NCI-H2196 treated with DMSO at 0.1 percent for 48 hours (cell line): ENCODE measurements around the gene PDLIM5.

Experiments
- DNase-seq: peaks from one replicate; lab custom pipeline; 2025; ENCODE audit not compliant: unreplicated experiment; lab: John Stamatoyannopoulos, UW

PDLIM5 gene

GRCh38 chr4:94426783-94427182 lies 25.0 kb upstream of the PDLIM5 start:
- no peak for DNase-seq

GRCh38 chr4:94428884-94429283 lies 22.9 kb upstream of the PDLIM5 start:
- DNase-seq: no peak

GRCh38 chr4:94430406-94430805 lies 21.3 kb upstream of the PDLIM5 start:
- DNase-seq: no peak

GRCh38 chr4:94431388-94431787 lies 20.4 kb upstream of the PDLIM5 start:
- no peak for DNase-seq

GRCh38 chr4:94434505-94434904 lies 17.2 kb upstream of the PDLIM5 start:
- no peak for DNase-seq

- no peak for DNase-seq
Measured at GRCh38 chr4:94435874-94436273, 15.9 kb upstream of the PDLIM5 start.

GRCh38 chr4:94436512-94436911 lies 15.2 kb upstream of the PDLIM5 start:
- DNase-seq: no peak

- DNase-seq: no peak
Measured at GRCh38 chr4:94439606-94440005, 12.1 kb upstream of the PDLIM5 start.

- no peak for DNase-seq
Measured at GRCh38 chr4:94441838-94442237, 9.9 kb upstream of the PDLIM5 start.

GRCh38 chr4:94442251-94442650 lies 9.5 kb upstream of the PDLIM5 start:
- DNase-seq: no peak

- DNase-seq: no peak
Measured at GRCh38 chr4:94446386-94446785, 5.4 kb upstream of the PDLIM5 start.

GRCh38 chr4:94447754-94448411 lies 3.9 kb upstream of the PDLIM5 start:
- no peak for DNase-seq

GRCh38 chr4:94448815-94449375 lies 2.8 kb upstream of the PDLIM5 start:
- DNase-seq: no peak

GRCh38 chr4:94451051-94451694 lies 569 bp upstream of the PDLIM5 start:
- no peak for DNase-seq

- DNase-seq: no peak
Measured at GRCh38 chr4:94452476-94453371, 982 bp downstream of the PDLIM5 start.

- DNase-seq: no peak
Measured at GRCh38 chr4:94453391-94453963, 1.7 kb downstream of the PDLIM5 start.

GRCh38 chr4:94454405-94454804 lies 2.7 kb downstream of the PDLIM5 start:
- DNase-seq: no peak

- no peak for DNase-seq
Measured at GRCh38 chr4:94455081-94455480, 3.3 kb downstream of the PDLIM5 start.

- DNase-seq: no peak
Measured at GRCh38 chr4:94457692-94458106, 6.0 kb downstream of the PDLIM5 start.

GRCh38 chr4:94458682-94459081 lies 6.9 kb downstream of the PDLIM5 start:
- no peak for DNase-seq

GRCh38 chr4:94459462-94460161 lies 7.9 kb downstream of the PDLIM5 start:
- no peak for DNase-seq
